GM12892 (cell line): ENCODE data around the gene DAB2IP.

Experiments
- POLR2A ChIP-seq: IDR thresholded peaks from 2 replicates; pipeline ENCODE4 v1.6.1; 2011; ENCODE audit warnings: low read depth, low read length, control low read depth
- POLR2AphosphoS5 ChIP-seq: IDR thresholded peaks from 2 replicates; pipeline ENCODE4 v1.6.1; 2011; ENCODE audit warnings: low read depth, low read length, control low read depth
- TAF1 ChIP-seq: IDR thresholded peaks from 2 replicates; pipeline ENCODE4 v1.6.1; 2011; ENCODE audit warnings: low read depth, mild to moderate bottlenecking, control low read depth, low read length, borderline replicate concordance

GRCh38 chr9:121649476-121650216, 1.8 kb upstream of the DAB2IP start:
- TF ChIP-seq POLR2AphosphoS5 (no peak), POLR2A (no peak), TAF1 (no peak)
